GM21390 (cell line): ENCODE results near the gene C3AR1.

Experiments used
- ATAC-seq: cut with Tn5 transposase; IDR thresholded peaks from one replicate; pipeline ENCODE4 v1.9.1; 2021; ENCODE audit not compliant: unreplicated experiment

Gene C3AR1

GRCh38 chr12:8058506-8058905 lies 7.7 kb downstream of the C3AR1 start:
- no peak for ATAC-seq

GRCh38 chr12:8057839-8058238 lies 8.3 kb downstream of the C3AR1 start:
- no peak for ATAC-seq

- no peak for ATAC-seq
Measured at GRCh38 chr12:8057306-8057705, 8.9 kb downstream of the C3AR1 start.

- no peak for ATAC-seq
Measured at GRCh38 chr12:8054816-8055215, 11.3 kb downstream of the C3AR1 start.

- no peak for ATAC-seq
Measured at GRCh38 chr12:8052679-8053078, 13.5 kb downstream of the C3AR1 start.

GRCh38 chr12:8050600-8051250 lies 15.4 kb downstream of the C3AR1 start:
- no peak for ATAC-seq

GRCh38 chr12:8048906-8049305 lies 17.3 kb downstream of the C3AR1 start:
- no peak for ATAC-seq

- ATAC-seq = no peak
Measured at GRCh38 chr12:8047842-8048241, 18.3 kb downstream of the C3AR1 start.

GRCh38 chr12:8045952-8046944 lies 19.9 kb downstream of the C3AR1 start:
- ATAC-seq = no peak

- no peak for ATAC-seq
Measured at GRCh38 chr12:8040791-8041190, 25.4 kb downstream of the C3AR1 start.

- ATAC-seq = no peak
Measured at GRCh38 chr12:8038659-8039114, 27.5 kb downstream of the C3AR1 start.

GRCh38 chr12:8037947-8038346 lies 28.2 kb downstream of the C3AR1 start:
- no peak for ATAC-seq

- ATAC-seq = no peak
Measured at GRCh38 chr12:8037046-8037663, 29.0 kb downstream of the C3AR1 start.

GRCh38 chr12:8036346-8036745 lies 29.8 kb downstream of the C3AR1 start:
- ATAC-seq = no peak

GRCh38 chr12:8035440-8036010 lies 30.6 kb downstream of the C3AR1 start:
- no peak for ATAC-seq

- no peak for ATAC-seq
Measured at GRCh38 chr12:8034802-8035201, 31.4 kb downstream of the C3AR1 start.

GRCh38 chr12:8033153-8034044 lies 32.8 kb downstream of the C3AR1 start:
- peak; percentile 20 for ATAC-seq

- ATAC-seq = peak; percentile 69
Measured at GRCh38 chr12:8032242-8033152, 33.7 kb downstream of the C3AR1 start, which contains the start of gene FOXJ2. TSS of gene FOXJ2 (plus strand) at chr12:8032716. CDS start at chr12:8039833, 7,117 bp downstream.

GRCh38 chr12:8031872-8032241 lies 34.3 kb downstream of the C3AR1 start:
- ATAC-seq = no peak
